ENCODE data around the gene TBCD. TPM values are rescaled to one million over a fixed set of nuclear protein-coding genes. Genes with fewer than 3 reads are reported as not detected.

TBCD gene
- total and polyA plus RNA-seq, 9 of the 15 experiments (the other 6 are each of a cell fraction or from before 2014, with no cell fraction given) = 8.9 to 98.5 (median 28.0) TPM

- no peak for TF ChIP-seq EWSR1 (IDR thresholded peaks at IDR 0.05; ENCODE audit: borderline replicate concordance, low read depth, partially characterized antibody)
- no peak for TF ChIP-seq TCF7L2 (IDR thresholded peaks at IDR 0.05; ENCODE audit: low read depth, low read length)
- TF ChIP-seq COPS2 (conservative IDR thresholded peaks at IDR 0.05) = no peak
- no peak for TF ChIP-seq ZNF511 (CRISPR knock-in tag; IDR thresholded peaks at IDR 0.05)
- no peak for TF ChIP-seq ZNF444 (CRISPR knock-in tag; IDR thresholded peaks at IDR 0.05)
- TF ChIP-seq SMARCE1 (IDR thresholded peaks at IDR 0.05) = no peak
- TF ChIP-seq ZNF174 (CRISPR knock-in tag; IDR thresholded peaks at IDR 0.05) = no peak
- TF ChIP-seq THRAP3 (IDR thresholded peaks at IDR 0.05; ENCODE audit: borderline replicate concordance) = no peak
- TF ChIP-seq NCOR1 (IDR thresholded peaks at IDR 0.05) = no peak
- TF ChIP-seq ZNF655 (CRISPR knock-in tag; IDR thresholded peaks at IDR 0.05) = no peak
- TF ChIP-seq RB1 (IDR thresholded peaks at IDR 0.05; ENCODE audit: low read depth) = no peak
- TF ChIP-seq ZNF695 (CRISPR knock-in tag; IDR thresholded peaks at IDR 0.05) = no peak
- Histone ChIP-seq H4K20me1 (replicated peaks; ENCODE audit: control insufficient read depth, insufficient read depth, low read length) (no peaks in the 10 kb centered on the region), H2AFZ (ENCODE audit: low read depth, low read length) (no peak overlapping the region), H3K27ac (ENCODE audit: extremely low read depth, low read depth, low read length) (no peak overlapping the region), H3K27me3 (ENCODE audit: control insufficient read depth in 2 of 2, insufficient read depth in 2 of 2, low read length in 2 of 2) (no peaks in the 10 kb centered on the region), H3K4me3 (no peak overlapping the region), H3K4me2 (ENCODE audit: insufficient read depth, low read length) (no peak overlapping the region), H3K9me3 (replicated peaks; ENCODE audit: control insufficient read depth, insufficient read depth, low read depth, low read length) (no peaks in the 10 kb centered on the region), H3K4me1 (replicated peaks in 1 of 2; ENCODE audit: control insufficient read depth in 2 of 2, insufficient read depth in 2 of 2, low read length in 2 of 2) (peaks cover 0 to 11% of the 10 kb centered on the region in 2 experiments; a peak in 2 of 5 replicates), H3K9ac (ENCODE audit: insufficient read depth in 1 of 2, low read depth in 2 of 2, low read length in 2 of 2) (0 out of 4 replicates have a peak overlapping the region, but pooled peaks of 1 of the 2 experiments have one; percentile 68), H3K9me1 (ENCODE audit: control insufficient read depth, insufficient read depth, low read length) (no peaks in the 10 kb centered on the region), H3K79me2 (ENCODE audit: control insufficient read depth, insufficient read depth, low read length) (no peaks in the 10 kb centered on the region), H3K36me3 (ENCODE audit: control insufficient read depth, insufficient read depth, low read length) (peaks cover 8% of the 10 kb centered on the region; the same call in 1 of the 3 replicates)
- 65% methylated on average over 7 of the region's 7 CpGs for WGBS (ENCODE audit: insufficient coverage, low coverage, missing lambda C conversion rate)
- in situ Hi-C loops (cut with MboI) = no loop called here
- ChIA-PET POLR2A (interaction anchor here (0.5 to 1.7 kb wide), 3 partner anchors 10 to 173 kb away, joined by 3 to 5 read pairs (median 3); no protein-coding TSS in a partner anchor), CTCF (ENCODE audit: low intra/inter-chr PET ratio) (no interaction called here)
- no TSS peak for BruUV-seq (replicated peaks)
- intact Hi-C loops (cut with micrococcal nuclease) = no loop called here
- DNase-seq (ENCODE audit: extremely low read depth in 1 of 4, low spot score in 3 of 4) (no peak), ATAC-seq (no peak), FAIRE-seq (no peak)
These were observed 92.2 kb downstream of the TBCD start for GRCh38 chr17:82843904-82844680.
